K562 (cell line): ENCODE data around the gene LRP3. TPM values are rescaled to one million over a fixed set of nuclear protein-coding genes. Genes with fewer than 3 reads are reported as not detected.

Experiments used
- ATAC-seq: fragments of 200-7000 bp; cut with Tn5 transposase; 3 replicates; pipeline ENCODE4 v1.9.1; 2020; ENCODE audit warnings: moderate library complexity
- BruUV-seq: library from RNA; stranded (reverse); fragments of 400-500 nt; replicated peaks from 2 replicates; lab custom pipeline; 2021; lab: Mats Ljungman, UMichigan
- CTCF ChIA-PET: fragments of 300-600 bp; formaldehyde crosslinking; extraction: SDS; loops from one replicate; lab custom pipeline; 2021; ENCODE audit warnings: low intra/inter-chr PET ratio; lab: Yijun Ruan, JAX
- POLR2A ChIA-PET: fragments of 300-600, 350-650 bp; sonication (Branson Sonifier 250); formaldehyde crosslinking; extraction: SDS; loops from one replicate; lab custom pipeline; 2021; ENCODE audit warnings: antibody characterized with exemption, inconsistent platforms; lab: Yijun Ruan, JAX
- DNase-seq, 4 experiments: peaks; one replicate each; pipeline versions ENCODE4 v3.0.0 to v3.0.0-alpha.2; 2011 to 2018; ENCODE audit warnings: low spot score in 3 of 4, mixed read lengths in 3 of 4; ENCODE audit errors: extremely low read depth in 1 of 4
- FAIRE-seq: peaks from 2 replicates; lab custom pipeline; 2011; peaks lifted over from hg19 to GRCh38; lab: Jason Lieb, UNC
- H2AFZ ChIP-seq: 2 replicates; pipeline ENCODE4 v1.6.0; 2011; ENCODE audit warnings: low read depth, low read length, control low read depth, inconsistent platforms
- H3K27ac ChIP-seq: fragments of 200-600 bp; 3 replicates; pipeline ENCODE4 v1.8.0; 2011; ENCODE audit warnings: low read depth, mild to moderate bottlenecking, control low read depth, inconsistent platforms, low read length, moderate library complexity, mixed read lengths; ENCODE audit errors: extremely low read depth
- H3K27me3 ChIP-seq, 2 experiments: fragments of 300-600 bp in 1 of 2; 2 replicates in 1 of 2; 3 replicates in 1 of 2; pipeline versions ENCODE4 v1.6.0 to v1.8.0; 2011; ENCODE audit warnings: inconsistent platforms in 2 of 2, low read length in 2 of 2, mild to moderate bottlenecking in 1 of 2, mixed read lengths in 1 of 2, moderate library complexity in 1 of 2; ENCODE audit not compliant: control insufficient read depth in 2 of 2, insufficient read depth in 2 of 2
- H3K36me3 ChIP-seq: fragments of 300-600 bp; 3 replicates; pipeline ENCODE4 v1.8.0; 2011; ENCODE audit warnings: mild to moderate bottlenecking, low read length, inconsistent platforms; ENCODE audit not compliant: control insufficient read depth, insufficient read depth
- H3K4me1 ChIP-seq, 2 experiments: fragments of 200-600 bp in 1 of 2; replicated peaks in 1 of 2; 2 replicates in 1 of 2; 3 replicates in 1 of 2; pipeline versions ENCODE4 v1.5.1 to v1.8.0; 2011; ENCODE audit warnings: inconsistent platforms in 2 of 2, low read length in 2 of 2, mild to moderate bottlenecking in 1 of 2, mixed read lengths in 1 of 2, moderate library complexity in 1 of 2; ENCODE audit not compliant: control insufficient read depth in 2 of 2, insufficient read depth in 2 of 2
- H3K4me2 ChIP-seq: 2 replicates; pipeline ENCODE4 v1.6.1; 2011; ENCODE audit warnings: low read length, control low read depth, inconsistent platforms, mixed read lengths; ENCODE audit not compliant: insufficient read depth
- H3K4me3 ChIP-seq: fragments of 200-600 bp; sonication (generic), shearing (Covaris generic); 2 replicates; pipeline ENCODE4 v1.5.1; 2016; ENCODE audit warnings: control low read depth, inconsistent platforms
- H3K79me2 ChIP-seq: fragments of 200-600 bp; 3 replicates; pipeline ENCODE4 v1.8.0; 2011; ENCODE audit warnings: low read length, inconsistent platforms; ENCODE audit not compliant: control insufficient read depth, insufficient read depth
- H3K9ac ChIP-seq, 2 experiments: 2 replicates each; pipeline versions ENCODE4 v1.6.0 to v1.6.1; 2011; ENCODE audit warnings: low read depth in 2 of 2, low read length in 2 of 2, control low read depth in 1 of 2, inconsistent platforms in 1 of 2, mild to moderate bottlenecking in 1 of 2, mixed read lengths in 1 of 2; ENCODE audit not compliant: insufficient read depth in 1 of 2
- H3K9me1 ChIP-seq: one replicate; pipeline ENCODE4 v1.6.0; 2011; ENCODE audit warnings: inconsistent platforms, mild to moderate bottlenecking, low read length, moderate library complexity; ENCODE audit not compliant: control insufficient read depth, insufficient read depth
- H3K9me3 ChIP-seq: replicated peaks from 2 replicates; pipeline ENCODE4 v1.5.1; 2011; ENCODE audit warnings: low read depth, low read length, inconsistent platforms; ENCODE audit not compliant: control insufficient read depth, insufficient read depth
- H4K20me1 ChIP-seq: replicated peaks from 2 replicates; pipeline ENCODE4 v1.6.1; 2011; ENCODE audit warnings: low read length, inconsistent platforms, mixed read lengths; ENCODE audit not compliant: control insufficient read depth, insufficient read depth
- BACH1 ChIP-seq: fragments of 200-800 bp; sonication (Bioruptor generic); IDR thresholded peaks from 2 replicates; pipeline ENCODE4 v1.6.1; 2016; ENCODE audit warnings: missing genetic modification characterization, missing compliant biosample characterization
- CHCHD3 ChIP-seq: fragments of 250-450 bp; sonication (Bioruptor Pico); IDR thresholded peaks from 2 replicates; pipeline ENCODE4 v2.1.2; 2022; ENCODE audit warnings: mild to moderate bottlenecking
- EGR1 ChIP-seq: fragments of 450-650 bp; conservative IDR thresholded peaks from 2 replicates; pipeline ENCODE4 v1.6.1; 2017; ENCODE audit warnings: mild to moderate bottlenecking
- NFIC ChIP-seq: fragments of 450-650 bp; IDR thresholded peaks from 2 replicates; pipeline ENCODE4 v1.6.1; 2017; ENCODE audit warnings: mild to moderate bottlenecking, inconsistent platforms
- NFYB ChIP-seq: IDR thresholded peaks from 2 replicates; pipeline ENCODE4 v1.6.1; 2011; ENCODE audit warnings: mild to moderate bottlenecking, moderate library complexity; ENCODE audit not compliant: insufficient read length; ENCODE audit errors: extremely low read depth
- POU5F1 ChIP-seq: fragments of 150-350 bp; IDR thresholded peaks from 2 replicates; pipeline ENCODE4 v1.6.1; 2014; ENCODE audit warnings: borderline replicate concordance, low read length, low read depth, mild to moderate bottlenecking; ENCODE audit not compliant: partially characterized antibody
- PTBP1 ChIP-seq: fragments of 200-400 bp; formaldehyde crosslinking; IDR thresholded peaks from 2 replicates; pipeline ENCODE4 v1.6.1; 2017; ENCODE audit warnings: low read depth, low read length
- RBM39 ChIP-seq: fragments of 200-400 bp; formaldehyde crosslinking; optimal IDR thresholded peaks from 2 replicates; pipeline ENCODE3; 2018; ENCODE audit warnings: low read depth, low read length
- SP2 ChIP-seq: IDR thresholded peaks from 2 replicates; pipeline ENCODE4 v1.6.1; 2011; ENCODE audit warnings: mild to moderate bottlenecking, low read depth, low read length, moderate library complexity; ENCODE audit not compliant: poor library complexity, severe bottlenecking; ENCODE audit errors: extremely low read depth
- TFAM ChIP-seq: fragments of 250-450 bp; sonication (Bioruptor Pico); conservative IDR thresholded peaks from 2 replicates; pipeline ENCODE4 v1.5.0; 2021; ENCODE audit warnings: mild to moderate bottlenecking, moderate library complexity
- TSC22D4 ChIP-seq: fragments of 450-650 bp; IDR thresholded peaks from 2 replicates; pipeline ENCODE4 v1.6.1; 2016; ENCODE audit warnings: missing genetic modification characterization, missing biosample characterization, control low read depth
- ZNF175 ChIP-seq: fragments of 200-800 bp; sonication (Bioruptor generic); IDR thresholded peaks from 2 replicates; pipeline ENCODE4 v1.6.1; 2016; ENCODE audit warnings: low read depth, mild to moderate bottlenecking, missing genetic modification characterization, missing compliant biosample characterization
- ZNF41 ChIP-seq: fragments of 250-450 bp; sonication (Bioruptor Pico); conservative IDR thresholded peaks from 2 replicates; pipeline ENCODE4 v1.4.0; 2020; ENCODE audit warnings: mild to moderate bottlenecking
- ZZZ3 ChIP-seq: fragments of 450-650 bp; IDR thresholded peaks from 2 replicates; pipeline ENCODE4 v1.6.1; 2016; ENCODE audit warnings: antibody characterized with exemption, mild to moderate bottlenecking, moderate library complexity
- WGBS: fragments of 100-300 bp; shearing (Covaris generic); methylation state at CpG from one replicate; pipeline ENCODE4 v1.1.6; 2016; ENCODE audit warnings: low coverage, mixed read lengths; ENCODE audit not compliant: insufficient coverage; ENCODE audit errors: missing lambda C conversion rate; 5-methylcytosine and 5-hydroxymethylcytosine counted together
- in situ Hi-C: fragments of 300-500 bp; cut with MboI; formaldehyde crosslinking; loops from 4 replicates; pipeline ENCODE4 v1.15.0; 2018; ENCODE audit warnings: inconsistent platforms, mixed read lengths
- intact Hi-C: fragments of 100-400 bp; cut with micrococcal nuclease; formaldehyde crosslinking; loops from 2 replicates; pipeline ENCODE4 v1.14.2; 2022
- polyA plus RNA-seq, 8 experiments: library from polyadenylated mRNA; depleted of rRNA in 4 of 8; stranded (reverse) in 5 of 8; unstranded in 3 of 8; fragments of >200 nt; fragmentation: Nextera tagmentation in 2 of 8; fragmentation: Illumina TruSeq in 1 of 8; extraction: Ambion mirVana in 2 of 8; extraction: Trizol in 1 of 8; gene quantifications; 2 replicates each; pipeline versions ENCODE4 v1.2.1 to v1.2.3, GENCODE V29; 2011 to 2014; ENCODE audit warnings: inconsistent platforms in 1 of 8, missing spikeins in 1 of 8
- total RNA-seq, 7 experiments: library from RNA; depleted of rRNA in 6 of 7; stranded (reverse); fragments of >200 nt in 6 of 7; fragmentation: Illumina TruSeq in 2 of 7; extraction: Trizol in 2 of 7; gene quantifications; 2 replicates each; pipeline versions ENCODE4 v1.2.1 to v1.2.3, GENCODE V29; 2011 to 2021; ENCODE audit warnings: low replicate concordance in 1 of 7

LRP3 gene
- total and polyA plus RNA-seq, 9 of the 15 experiments (the other 6 are each of a cell fraction or from before 2014, with no cell fraction given) = 0.29 TPM; not detected in 8

GRCh38 chr19:33146209-33146608 lies 47.9 kb upstream of the LRP3 start:
- no peaks in the 10 kb centered on the region for H3K9me1 ChIP-seq
- peaks cover 10 to 46% of the 10 kb centered on the region in 2 experiments; a peak in 4 of 5 replicates for H3K27me3 ChIP-seq
- no peak overlapping the region for H3K4me2 ChIP-seq
- no peak overlapping the region for H2AFZ ChIP-seq
- WGBS = 10% methylated on average over 9 of the region's 9 CpGs
- ChIA-PET POLR2A (no interaction called here), CTCF (no interaction called here)
- in situ Hi-C loops = loop anchor here (10.0 kb wide), 1 partner anchor 259 kb away; no protein-coding TSS in a partner anchor
- no peak for FAIRE-seq
- no peaks in the 10 kb centered on the region for H3K36me3 ChIP-seq
- ATAC-seq = no peak
- intact Hi-C loops = no loop called here
- H3K4me3 ChIP-seq = no peak overlapping the region
- DNase-seq = no peak
- no peak overlapping the region for H3K9ac ChIP-seq
- no peaks in the 10 kb centered on the region; a peak in 3 of 5 replicates for H3K4me1 ChIP-seq
- H3K79me2 ChIP-seq = no peaks in the 10 kb centered on the region
- H3K27ac ChIP-seq = no peak overlapping the region
- no TSS peak for BruUV-seq
- no peaks in the 10 kb centered on the region for H3K9me3 ChIP-seq
- H4K20me1 ChIP-seq = no peaks in the 10 kb centered on the region
- TF ChIP-seq ZNF41 (CRISPR knock-in tag) (peak; percentile 80; the same call in 1 of the 2 replicates), TFAM (no peak), RBM39 (no peak), SP2 (no peak), CHCHD3 (no peak), TSC22D4 (tag) (no peak), NFYB (no peak), ZZZ3 (no peak), PTBP1 (no peak), ZNF175 (no peak), BACH1 (tag) (no peak), POU5F1 (no peak), EGR1 (0 out of 2 replicates have a peak, but pooled peaks have one; percentile 20), NFIC (no peak)
